DND-41 (cell line): ENCODE data around the gene TPRX2.

Experiments used
- ATAC-seq: fragments of 200-7000 bp; cut with Tn5 transposase; 3 replicates; pipeline ENCODE4 v1.9.1; 2021; ENCODE audit warnings: low read depth; ENCODE audit not compliant: insufficient read depth
- DNase-seq: peaks from one replicate; pipeline ENCODE4 v3.0.0-alpha.2; 2020
- H2AFZ ChIP-seq: 2 replicates; pipeline ENCODE4 v1.6.0; 2012; ENCODE audit warnings: low read depth, low read length
- H3K27ac ChIP-seq: 2 replicates; pipeline ENCODE4 v1.5.1; 2012; ENCODE audit warnings: low read length, inconsistent platforms
- H3K27me3 ChIP-seq: fragments of 200-600 bp; sonication (generic); 2 replicates; pipeline ENCODE4 v1.6.0; 2012; ENCODE audit warnings: low read length, mild to moderate bottlenecking, inconsistent platforms; ENCODE audit not compliant: insufficient read depth, poor library complexity
- H3K36me3 ChIP-seq: 2 replicates; pipeline ENCODE4 v1.5.1; 2012; ENCODE audit warnings: low read length, inconsistent platforms; ENCODE audit not compliant: insufficient read depth
- H3K4me1 ChIP-seq: 2 replicates; pipeline ENCODE4 v1.5.1; 2012; ENCODE audit warnings: mild to moderate bottlenecking, low read length; ENCODE audit not compliant: insufficient read depth
- H3K4me2 ChIP-seq: 2 replicates; pipeline ENCODE4 v1.6.0; 2012; ENCODE audit warnings: mild to moderate bottlenecking, moderate library complexity, low read length, inconsistent platforms; ENCODE audit not compliant: insufficient read depth
- H3K4me3 ChIP-seq, 2 experiments: fragments of 200-600 bp in 1 of 2; shearing (Covaris generic) in 1 of 2; 2 replicates each; pipeline ENCODE4 v1.5.1; 2012 to 2016; ENCODE audit warnings: inconsistent platforms in 2 of 2, low read length in 2 of 2, mild to moderate bottlenecking in 2 of 2, low read depth in 1 of 2, moderate library complexity in 1 of 2
- H3K79me2 ChIP-seq: 2 replicates; pipeline ENCODE4 v1.6.0; 2012; ENCODE audit warnings: low read length, inconsistent platforms; ENCODE audit not compliant: insufficient read depth
- H3K9ac ChIP-seq: 2 replicates; pipeline ENCODE4 v1.6.0; 2012; ENCODE audit warnings: low read depth, mild to moderate bottlenecking, inconsistent platforms, low read length, moderate library complexity
- H3K9me3 ChIP-seq: 2 replicates; pipeline ENCODE4 v1.5.1; 2012; ENCODE audit warnings: low read length, moderate library complexity, mild to moderate bottlenecking, inconsistent platforms; ENCODE audit not compliant: insufficient read depth, severe bottlenecking
- H4K20me1 ChIP-seq: 2 replicates; pipeline ENCODE4 v1.6.0; 2012; ENCODE audit warnings: low read length; ENCODE audit not compliant: insufficient read depth
- CTCF ChIP-seq: IDR thresholded peaks from 2 replicates; pipeline ENCODE4 v1.5.1; 2012; ENCODE audit warnings: borderline replicate concordance, low read length, moderate library complexity, mild to moderate bottlenecking; ENCODE audit not compliant: poor library complexity, severe bottlenecking; ENCODE audit errors: extremely low read depth
- EZH2 ChIP-seq: IDR thresholded peaks from 3 replicates; pipeline ENCODE4 v1.6.1; 2012; ENCODE audit warnings: borderline replicate concordance, low read depth, mild to moderate bottlenecking, moderate library complexity, low read length, inconsistent platforms; ENCODE audit not compliant: severe bottlenecking

The TPRX2 gene

GRCh38 chr19:47819858-47820257, 39.2 kb upstream of the TPRX2 start:
- H2AFZ ChIP-seq: no peak overlapping the region
- H3K36me3 ChIP-seq: no peaks in the 10 kb centered on the region
- H3K79me2 ChIP-seq: no peaks in the 10 kb centered on the region
- H3K9ac ChIP-seq: no peak overlapping the region
- H3K27me3 ChIP-seq: peaks cover 15% of the 10 kb centered on the region
- H3K9me3 ChIP-seq: no peaks in the 10 kb centered on the region
- no peak overlapping the region for H3K4me3 ChIP-seq
- DNase-seq (no peak), ATAC-seq (no peak)
- no peaks in the 10 kb centered on the region for H3K4me1 ChIP-seq
- no peak for TF ChIP-seq CTCF
- no peak overlapping the region for H3K4me2 ChIP-seq
- no peaks in the 10 kb centered on the region; the same call in 1 of the 2 replicates for H4K20me1 ChIP-seq
- no peak overlapping the region for H3K27ac ChIP-seq

- Histone ChIP-seq H3K9me3 (no peaks in the 10 kb centered on the region), H3K79me2 (no peaks in the 10 kb centered on the region), H3K9ac (no peak overlapping the region), H4K20me1 (no peaks in the 10 kb centered on the region; the same call in 1 of the 2 replicates), H3K4me3 (no peak overlapping the region), H2AFZ (no peak overlapping the region), H3K4me2 (no peak overlapping the region), H3K27ac (no peak overlapping the region), H3K4me1 (no peaks in the 10 kb centered on the region), H3K27me3 (peaks cover 15% of the 10 kb centered on the region), H3K36me3 (no peaks in the 10 kb centered on the region)
- TF ChIP-seq CTCF (no peak), EZH2 (no peak)
- ATAC-seq (no peak), DNase-seq (no peak)
Observed at GRCh38 chr19:47820410-47820809, 38.6 kb upstream of the TPRX2 start.

- no peak within 1 kb of the TSS for H3K9ac ChIP-seq
Observed at GRCh38 chr19:47821460-47822020, 37.5 kb upstream of the TPRX2 start, which contains the start of gene CRX. Gene CRX (plus strand): TSS chr19:47821937. CDS start chr19:47834444, 12,507 bp downstream.

More at GRCh38 chr19:47821460-47822020, 37.5 kb upstream of the TPRX2 start, which contains the start of gene CRX:
- Histone ChIP-seq H3K9me3 (no peaks in the 10 kb centered on the region), H3K4me3 (no peak within 1 kb of the TSS), H3K36me3 (no peaks in the 10 kb centered on the region), H3K4me1 (no peaks in the 10 kb centered on the region), H3K27ac (no peak within 1 kb of the TSS), H3K79me2 (no peaks in the 10 kb centered on the region), H4K20me1 (no peaks in the 10 kb centered on the region; the same call in 1 of the 2 replicates), H3K27me3 (peaks cover 15% of the 10 kb centered on the region), H3K4me2 (no peak within 1 kb of the TSS), H2AFZ (no peak within 1 kb of the TSS)
- no peak for DNase-seq
- TF ChIP-seq CTCF: no peak
- TF ChIP-seq EZH2: no peak
- no peak for ATAC-seq
